ENCODE measurements around the gene LTO1. TPM values are rescaled to one million over a fixed set of nuclear protein-coding genes. Genes with fewer than 3 reads are reported as not detected.
A peak's percentile ranks its signal among the peaks of the same experiment; 100 is the strongest.

The LTO1 gene
- total and polyA plus RNA-seq, 2 experiments from 2014 or later: 20.1 to 23.3 TPM

- TF ChIP-seq ZNF462 (CRISPR knock-in tag; IDR thresholded peaks at IDR 0.05) (no peak), EZH2phosphoT487 (IDR thresholded peaks at IDR 0.05; ENCODE audit: unreplicated experiment) (no peak)
Observed at GRCh38 chr11:69638941-69639681, 36.0 kb downstream of the LTO1 start (continued).

DNA sequence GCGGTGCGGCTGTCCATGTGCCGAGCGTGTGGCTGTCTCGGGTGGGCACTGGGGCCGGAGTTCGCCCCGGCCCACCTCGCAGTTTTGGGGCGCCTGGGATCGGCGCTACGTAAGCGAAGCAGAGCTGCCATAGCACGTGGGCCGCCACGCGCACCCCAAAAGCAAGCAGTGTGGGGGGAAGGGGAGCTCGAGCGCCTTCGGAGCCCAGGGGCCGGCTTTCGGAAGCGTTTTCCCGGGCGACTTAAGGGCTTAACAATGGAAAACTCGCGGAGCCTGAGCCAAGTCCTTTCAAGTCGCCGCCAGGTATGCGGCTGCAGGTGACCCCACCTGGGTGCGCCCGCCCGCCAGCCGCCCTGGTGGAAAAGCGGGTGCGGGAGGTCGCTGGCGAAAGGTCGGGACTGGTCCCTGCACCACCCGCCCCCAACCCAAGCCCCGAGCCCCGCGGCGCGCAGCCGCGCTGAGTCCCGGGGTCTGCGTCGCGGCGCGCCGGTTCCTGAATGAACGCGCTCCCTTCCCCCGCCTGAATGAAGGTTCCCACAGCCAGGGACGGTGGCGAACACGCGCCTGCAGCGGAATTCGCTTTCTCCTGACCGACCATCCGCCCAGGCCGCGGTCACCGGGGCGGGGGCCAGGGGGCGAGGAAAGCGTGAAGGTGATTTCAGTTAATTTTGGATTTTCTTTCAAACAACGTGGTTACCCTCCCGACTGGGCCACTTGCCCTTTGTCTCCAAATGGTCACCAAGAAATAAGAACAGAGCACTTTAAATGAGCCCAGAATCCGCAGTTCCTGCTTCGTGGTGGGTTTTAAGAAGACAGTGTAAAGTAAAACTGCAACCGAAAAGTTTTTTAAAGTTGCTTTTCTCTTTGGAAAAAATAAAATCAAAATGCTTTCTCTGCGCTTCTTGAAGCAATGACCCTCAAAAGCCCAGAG, 36.9 kb downstream of the LTO1 start:
- peaks cover 2% of the 10 kb centered on the region; the same call in 2 of the 3 replicates for H3K9me3 Mint-ChIP-seq
- Histone ChIP-seq H3K27ac (ENCODE audit: low read depth) (peak overlapping the region; percentile 99), H3K36me3 (ENCODE audit: insufficient read depth) (no peaks in the 10 kb centered on the region), H3K4me3 (peak overlapping the region; percentile 91), H3K27me3 (ENCODE audit: insufficient read depth) (peaks cover 51% of the 10 kb centered on the region), H4K20me1 (replicated peaks; ENCODE audit: insufficient read depth) (no peaks in the 10 kb centered on the region), H3K9me2 (ENCODE audit: insufficient read depth) (no peaks in the 10 kb centered on the region), H3K4me2 (peak overlapping the region; percentile 86), H2AFZ (no peak overlapping the region), H3K4me1 (ENCODE audit: insufficient read depth) (peaks cover 18% of the 10 kb centered on the region), H3K79me2 (replicated peaks; ENCODE audit: insufficient read depth) (peaks cover 14% of the 10 kb centered on the region), H3F3A (replicated peaks; ENCODE audit: low read depth) (peaks cover 11% of the 10 kb centered on the region; the same call in 1 of the 2 replicates)
- peak; percentile 18 for ATAC-seq
- TF ChIP-seq JUNB (IDR thresholded peaks at IDR 0.05; ENCODE audit: unreplicated experiment) (peak; percentile 72), NANOG (IDR thresholded peaks at IDR 0.05; ENCODE audit: borderline replicate concordance) (no peak; the same call in 1 of the 2 replicates)
- peaks cover 3% of the 10 kb centered on the region; the same call in 1 of the 3 replicates for H3K36me3 Mint-ChIP-seq (ENCODE audit: low read depth)
- peaks cover 10% of the 10 kb centered on the region; the same call in 2 of the 3 replicates for H3K4me1 Mint-ChIP-seq
- peaks cover 53% of the 10 kb centered on the region for H3K27me3 Mint-ChIP-seq (ENCODE audit: insufficient read depth, low read depth, poor library complexity)
- peak; percentile 98 for DNase-seq (ENCODE audit: low spot score)
- peak overlapping the region; percentile 98 for H3K27ac Mint-ChIP-seq
- H3K4me3 Mint-ChIP-seq: peak overlapping the region; percentile 94

Measured in GM23338 (cell line).